Measurements from ENCODE around the gene SCGB3A2. TPM values are rescaled to one million over a fixed set of nuclear protein-coding genes. Genes with fewer than 3 reads are reported as not detected.

Gene SCGB3A2
- total RNA-seq, 4 donors from 2014 or later: not detected

GRCh38 chr5:147906326-147907095 lies 28.0 kb downstream of the SCGB3A2 start, which contains the start of gene C5orf46:
Gene C5orf46 (minus strand): TSS chr5:147906538. CDS start chr5:147906501, 37 bp downstream.
- peaks cover 7 to 18% of the 10 kb centered on the region in 2 donors for H3K4me1 ChIP-seq
- intact Hi-C loops (cut with DNase I): no loop called here
- H3K4me3 ChIP-seq (replicated peaks in 1 of 3): no peak within 1 kb of the TSS
- WGBS, 2 donors: 82 to 85% methylated on average over 8 of the region's 8 CpGs
- DNase-seq: no peak
- no peaks in the 10 kb centered on the region for H3K36me3 ChIP-seq
- H3K27ac ChIP-seq: no peak within 1 kb of the TSS
- H3K27me3 ChIP-seq: no peaks in the 10 kb centered on the region
- H3K9me3 ChIP-seq: no peaks in the 10 kb centered on the region
- TF ChIP-seq POLR2A (IDR thresholded peaks at IDR 0.05) (no peak), CTCF (IDR thresholded peaks at IDR 0.05) (no peak)

- DNase-seq: peak; percentile 71 to 78
- H3K27me3 ChIP-seq: no peaks in the 10 kb centered on the region
Measured at GRCh38 chr5:147911427-147911826, 32.9 kb downstream of the SCGB3A2 start.

GRCh38 chr5:147912011-147912410 lies 33.5 kb downstream of the SCGB3A2 start:
- 64 to 79% methylated on average over 1 of the region's 1 CpG for WGBS, 2 donors
- intact Hi-C loops (cut with DNase I): no loop called here
- Histone ChIP-seq H3K27ac (no peak overlapping the region), H3K27me3 (no peaks in the 10 kb centered on the region), H3K4me1 (no peaks in the 10 kb centered on the region), H3K9me3 (no peaks in the 10 kb centered on the region), H3K36me3 (no peaks in the 10 kb centered on the region), H3K4me3 (replicated peaks in 1 of 3) (no peak overlapping the region)
- TF ChIP-seq CTCF (IDR thresholded peaks at IDR 0.05): no peak
- DNase-seq: no peak

More at GRCh38 chr5:147911427-147911826, 32.9 kb downstream of the SCGB3A2 start:
- intact Hi-C loops (cut with DNase I): no loop called here
- no peak for TF ChIP-seq POLR2A (IDR thresholded peaks at IDR 0.05)
- TF ChIP-seq CTCF (IDR thresholded peaks at IDR 0.05): no peak
- peak overlapping the region in 1 of 3 donors; percentile 15 for H3K27ac ChIP-seq
- no peaks in the 10 kb centered on the region for H3K36me3 ChIP-seq
- no peaks in the 10 kb centered on the region for H3K9me3 ChIP-seq
- WGBS, 2 donors: 69 to 71% methylated on average over 6 of the region's 6 CpGs
- no peak overlapping the region for H3K4me3 ChIP-seq (replicated peaks in 1 of 3)
- H3K4me1 ChIP-seq: no peaks in the 10 kb centered on the region

- H3K4me3 ChIP-seq (replicated peaks in 1 of 3): no peak overlapping the region
- intact Hi-C loops (cut with DNase I): no loop called here
- H3K27me3 ChIP-seq: no peaks in the 10 kb centered on the region
- DNase-seq: no peak
- no peak overlapping the region for H3K27ac ChIP-seq
- no peaks in the 10 kb centered on the region for H3K4me1 ChIP-seq
- WGBS, 2 donors: 88 to 94% methylated on average over 3 of the region's 3 CpGs
- no peaks in the 10 kb centered on the region for H3K9me3 ChIP-seq
- H3K36me3 ChIP-seq: no peaks in the 10 kb centered on the region
- TF ChIP-seq POLR2A (IDR thresholded peaks at IDR 0.05) (no peak), CTCF (IDR thresholded peaks at IDR 0.05) (no peak)
Measured at GRCh38 chr5:147913786-147914185, 35.3 kb downstream of the SCGB3A2 start.

GRCh38 chr5:147918101-147918685 lies 39.7 kb downstream of the SCGB3A2 start:
- Histone ChIP-seq H3K36me3 (no peaks in the 10 kb centered on the region), H3K4me1 (no peaks in the 10 kb centered on the region), H3K4me3 (replicated peaks in 1 of 3) (no peak overlapping the region), H3K27ac (no peak overlapping the region), H3K27me3 (no peaks in the 10 kb centered on the region), H3K9me3 (no peaks in the 10 kb centered on the region)
- TF ChIP-seq CTCF (IDR thresholded peaks at IDR 0.05) (no peak), POLR2A (IDR thresholded peaks at IDR 0.05) (no peak)
- 53 to 83% methylated on average over 2 of the region's 2 CpGs for WGBS, 2 donors
- no peak for DNase-seq
- intact Hi-C loops (cut with DNase I): no loop called here
